Measurements from ENCODE around the gene VIM.
A peak's percentile ranks its signal among the peaks of the same experiment; 100 is the strongest.

Gene VIM

GRCh38 chr10:17238445-17239291, 10.6 kb downstream of the VIM start:
- Histone ChIP-seq H4K20me1 (ENCODE audit: insufficient read depth) (0 out of 2 replicates have a peak, but pooled peaks cover 6% of the 10 kb centered on the region), H3K27ac (peak overlapping the region; percentile 29; the same call in 1 of the 2 replicates)

GRCh38 chr10:17239345-17240085, 11.5 kb downstream of the VIM start:
- Histone ChIP-seq H3K9ac (no peak overlapping the region), H4K20me1 (ENCODE audit: insufficient read depth) (0 out of 2 replicates have a peak, but pooled peaks cover 6% of the 10 kb centered on the region), H3K4me2 (no peak overlapping the region), H3K79me2 (ENCODE audit: insufficient read depth, low read depth) (no peaks in the 10 kb centered on the region; the same call in 1 of the 2 replicates), H2AFZ (ENCODE audit: low read depth) (no peak overlapping the region), H3K27me3 (ENCODE audit: insufficient read depth, low read depth) (no peaks in the 10 kb centered on the region), H3K36me3 (ENCODE audit: insufficient read depth) (peaks cover 26% of the 10 kb centered on the region; the same call in 1 of the 2 replicates), H3K4me3 (IDR thresholded peaks at IDR 0.05; ENCODE audit: insufficient read depth, low read depth, low read length) (no peak overlapping the region), H3K4me1 (ENCODE audit: low read depth, poor library complexity, severe bottlenecking) (peaks cover 25% of the 10 kb centered on the region), H3K27ac (peak overlapping the region; percentile 29; the same call in 1 of the 2 replicates)
- TF ChIP-seq, protein P1, sequence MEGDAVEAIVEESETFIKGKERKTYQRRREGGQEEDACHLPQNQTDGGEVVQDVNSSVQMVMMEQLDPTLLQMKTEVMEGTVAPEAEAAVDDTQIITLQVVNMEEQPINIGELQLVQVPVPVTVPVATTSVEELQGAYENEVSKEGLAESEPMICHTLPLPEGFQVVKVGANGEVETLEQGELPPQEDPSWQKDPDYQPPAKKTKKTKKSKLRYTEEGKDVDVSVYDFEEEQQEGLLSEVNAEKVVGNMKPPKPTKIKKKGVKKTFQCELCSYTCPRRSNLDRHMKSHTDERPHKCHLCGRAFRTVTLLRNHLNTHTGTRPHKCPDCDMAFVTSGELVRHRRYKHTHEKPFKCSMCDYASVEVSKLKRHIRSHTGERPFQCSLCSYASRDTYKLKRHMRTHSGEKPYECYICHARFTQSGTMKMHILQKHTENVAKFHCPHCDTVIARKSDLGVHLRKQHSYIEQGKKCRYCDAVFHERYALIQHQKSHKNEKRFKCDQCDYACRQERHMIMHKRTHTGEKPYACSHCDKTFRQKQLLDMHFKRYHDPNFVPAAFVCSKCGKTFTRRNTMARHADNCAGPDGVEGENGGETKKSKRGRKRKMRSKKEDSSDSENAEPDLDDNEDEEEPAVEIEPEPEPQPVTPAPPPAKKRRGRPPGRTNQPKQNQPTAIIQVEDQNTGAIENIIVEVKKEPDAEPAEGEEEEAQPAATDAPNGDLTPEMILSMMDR (conservative IDR thresholded peaks at IDR 0.05; ENCODE audit: low read depth, low read length) = no peak

More at GRCh38 chr10:17238445-17239291, 10.6 kb downstream of the VIM start:
- Histone ChIP-seq H2AFZ (ENCODE audit: low read depth) (no peak overlapping the region), H3K36me3 (ENCODE audit: insufficient read depth) (peaks cover 30% of the 10 kb centered on the region; the same call in 1 of the 2 replicates), H3K9ac (no peak overlapping the region), H3K4me1 (ENCODE audit: low read depth, poor library complexity, severe bottlenecking) (peaks cover 34% of the 10 kb centered on the region), H3K79me2 (ENCODE audit: insufficient read depth, low read depth) (peaks cover under 1% of the 10 kb centered on the region; the same call in 1 of the 2 replicates), H3K4me3 (IDR thresholded peaks at IDR 0.05; ENCODE audit: insufficient read depth, low read depth, low read length) (no peak overlapping the region), H3K27me3 (ENCODE audit: insufficient read depth, low read depth) (no peaks in the 10 kb centered on the region), H3K4me2 (no peak overlapping the region)
- TF ChIP-seq, protein P1 (conservative IDR thresholded peaks at IDR 0.05; ENCODE audit: low read depth, low read length) = no peak

DNA sequence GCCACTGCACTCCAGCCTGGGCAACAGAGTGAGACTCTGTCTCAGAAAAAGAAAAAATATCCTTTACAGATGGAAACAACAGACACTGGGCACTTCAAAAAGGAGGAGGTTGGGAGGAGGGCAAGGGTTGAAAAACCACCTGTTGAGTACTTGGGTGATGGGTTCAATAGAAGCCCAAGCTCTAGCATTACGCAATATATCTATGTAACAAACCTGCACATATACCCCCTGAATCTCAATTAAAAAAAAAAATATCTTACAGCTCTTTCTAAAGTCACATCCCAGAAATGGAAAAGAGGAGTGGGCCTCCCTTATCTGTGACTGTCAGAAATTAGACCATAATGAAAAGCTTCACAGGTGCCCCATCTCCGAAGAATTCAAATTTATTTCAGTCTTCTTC, 12.1 kb downstream of the VIM start:
- H3K9ac ChIP-seq = no peak overlapping the region
- no peak overlapping the region for H3K4me2 ChIP-seq
- no peaks in the 10 kb centered on the region for H3K79me2 ChIP-seq (ENCODE audit: insufficient read depth, low read depth)
- H2AFZ ChIP-seq (ENCODE audit: low read depth) = no peak overlapping the region
- H3K36me3 ChIP-seq (ENCODE audit: insufficient read depth) = peaks cover 21% of the 10 kb centered on the region; the same call in 1 of the 2 replicates
- H4K20me1 ChIP-seq (ENCODE audit: insufficient read depth) = 0 out of 2 replicates have a peak, but pooled peaks cover 6% of the 10 kb centered on the region
- peaks cover 19% of the 10 kb centered on the region for H3K4me1 ChIP-seq (ENCODE audit: low read depth, poor library complexity, severe bottlenecking)
- H3K4me3 ChIP-seq (IDR thresholded peaks at IDR 0.05; ENCODE audit: insufficient read depth, low read depth, low read length) = no peak overlapping the region
- TF ChIP-seq, protein P1 (conservative IDR thresholded peaks at IDR 0.05; ENCODE audit: low read depth, low read length) = no peak
- no peaks in the 10 kb centered on the region for H3K27me3 ChIP-seq (ENCODE audit: insufficient read depth, low read depth)
- H3K27ac ChIP-seq = no peak overlapping the region

DNA sequence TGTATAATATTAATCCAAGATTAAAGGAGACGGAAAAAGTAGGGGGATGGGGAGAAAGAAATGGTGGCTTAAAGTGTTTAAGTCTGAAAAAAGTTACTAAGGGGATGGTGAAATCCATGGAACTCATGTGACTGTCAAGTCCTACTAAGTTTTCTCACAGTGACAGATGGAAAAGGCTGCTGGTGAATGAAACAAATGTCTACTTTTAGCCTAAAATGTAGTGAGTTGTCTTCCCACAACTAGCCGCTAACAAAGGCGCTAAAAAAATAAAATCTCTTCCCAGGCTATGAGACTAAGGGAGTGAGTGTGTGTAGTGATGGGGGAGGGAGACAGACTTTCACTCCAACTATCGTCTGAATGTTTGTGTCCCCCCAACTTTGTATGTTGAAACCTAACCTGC, 12.6 kb downstream of the VIM start:
- Histone ChIP-seq H3K9ac (no peak overlapping the region), H3K27me3 (ENCODE audit: insufficient read depth, low read depth) (no peaks in the 10 kb centered on the region), H3K4me2 (no peak overlapping the region), H3K4me1 (ENCODE audit: low read depth, poor library complexity, severe bottlenecking) (peaks cover 14% of the 10 kb centered on the region), H4K20me1 (ENCODE audit: insufficient read depth) (0 out of 2 replicates have a peak, but pooled peaks cover 6% of the 10 kb centered on the region), H3K36me3 (ENCODE audit: insufficient read depth) (peaks cover 16% of the 10 kb centered on the region; the same call in 1 of the 2 replicates), H3K79me2 (ENCODE audit: insufficient read depth, low read depth) (no peaks in the 10 kb centered on the region), H3K27ac (no peak overlapping the region), H3K4me3 (IDR thresholded peaks at IDR 0.05; ENCODE audit: insufficient read depth, low read depth, low read length) (no peak overlapping the region), H2AFZ (ENCODE audit: low read depth) (no peak overlapping the region)
- TF ChIP-seq, protein P1 (conservative IDR thresholded peaks at IDR 0.05; ENCODE audit: low read depth, low read length) = no peak
